Neutrophil (primary cell): ENCODE measurements around the gene CDH13.

Source experiments
- H3K27ac ChIP-seq: fragments of 200-600 bp; sonication (generic); 2 replicates; pipeline ENCODE4 v1.5.1; 2016; ENCODE audit warnings: mild to moderate bottlenecking, moderate library complexity
- H3K27me3 ChIP-seq: fragments of 200-600 bp; sonication (generic); 2 replicates; pipeline ENCODE4 v1.6.0; 2016; ENCODE audit warnings: mild to moderate bottlenecking
- H3K36me3 ChIP-seq: fragments of 200-600 bp; sonication (generic); 2 replicates; pipeline ENCODE4 v1.5.1; 2017
- H3K4me1 ChIP-seq, 2 experiments: fragments of 200-600 bp in 1 of 2; sonication (generic) in 1 of 2; 1 replicate in 1 of 2; 2 replicates in 1 of 2; pipeline versions ENCODE4 v1.5.1 to v1.6.1; 2013 to 2016; ENCODE audit warnings: low read depth in 1 of 2, low read length in 1 of 2, mild to moderate bottlenecking in 1 of 2, moderate library complexity in 1 of 2; ENCODE audit not compliant: control insufficient read depth in 1 of 2, insufficient read depth in 1 of 2
- H3K4me3 ChIP-seq, 2 experiments: fragments of 200-600 bp in 1 of 2; sonication (generic) in 1 of 2; 1 replicate in 1 of 2; 2 replicates in 1 of 2; pipeline ENCODE4 v1.5.1; 2013 to 2016; ENCODE audit warnings: low read depth in 1 of 2, low read length in 1 of 2, mild to moderate bottlenecking in 1 of 2, moderate library complexity in 1 of 2
- H3K9me3 ChIP-seq: fragments of 200-600 bp; sonication (generic); 2 replicates; pipeline ENCODE4 v1.5.1; 2016
- CTCF ChIP-seq: fragments of 200-600 bp; sonication (generic); IDR thresholded peaks from 2 replicates; pipeline ENCODE4 v1.5.1; 2016; ENCODE audit warnings: antibody characterized with exemption

Gene CDH13

DNA sequence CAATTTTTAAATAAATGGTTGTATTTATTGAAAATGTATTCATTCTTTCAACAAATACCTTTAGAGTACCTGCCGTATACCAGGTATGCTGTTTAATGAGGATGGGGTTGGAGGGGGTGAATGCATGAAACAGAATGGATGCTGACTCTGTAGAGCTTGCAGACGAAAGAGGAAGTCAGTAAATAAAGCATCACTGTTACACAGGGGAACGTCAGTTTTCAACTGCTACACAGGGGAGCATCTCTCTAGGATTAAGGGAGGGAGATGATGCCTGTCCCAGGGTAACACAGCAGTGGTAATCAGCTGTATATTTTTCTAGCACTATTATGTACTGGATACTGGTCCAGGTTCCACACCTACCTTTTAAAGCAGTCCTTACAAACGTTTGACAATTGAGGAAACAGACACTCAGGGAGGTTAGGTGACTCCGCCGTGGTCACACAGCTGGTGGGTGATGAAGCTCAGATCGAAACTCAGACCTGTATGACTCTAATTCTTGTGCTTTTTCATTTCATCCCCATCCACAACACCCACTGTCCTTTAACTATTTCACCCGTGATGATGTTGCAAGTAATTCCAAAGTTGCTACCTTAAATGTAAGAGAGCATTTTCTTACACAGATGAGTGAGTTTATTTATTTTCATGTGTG, 728.9 kb downstream of the CDH13 start:
- Histone ChIP-seq H3K4me3 (no peak overlapping the region), H3K9me3 (no peaks in the 10 kb centered on the region), H3K27ac (no peak overlapping the region), H3K36me3 (no peaks in the 10 kb centered on the region), H3K27me3 (no peaks in the 10 kb centered on the region), H3K4me1 (no peaks in the 10 kb centered on the region)
- TF ChIP-seq CTCF, result no peak

DNA sequence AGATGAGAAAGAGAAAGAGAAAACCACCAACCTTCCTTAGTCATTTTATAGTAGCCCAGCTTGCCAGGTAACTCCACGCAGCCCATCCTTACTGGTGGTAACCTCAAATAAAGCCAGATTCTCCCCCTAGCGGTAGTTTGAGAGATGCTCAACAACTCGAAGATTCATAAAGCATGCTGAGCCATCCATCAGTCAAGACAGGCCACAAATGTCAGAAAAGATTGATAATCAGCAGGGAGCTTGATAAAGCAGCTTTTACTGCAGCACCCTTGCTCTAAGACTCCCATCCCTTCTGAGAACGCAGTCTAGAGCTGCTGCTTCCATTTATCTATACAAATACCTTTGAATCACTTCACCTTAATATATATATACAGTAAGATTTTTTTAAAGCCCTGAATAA, 729.5 kb downstream of the CDH13 start:
- no peak for TF ChIP-seq CTCF
- Histone ChIP-seq H3K27ac (no peak overlapping the region), H3K4me1 (no peaks in the 10 kb centered on the region), H3K27me3 (no peaks in the 10 kb centered on the region), H3K4me3 (no peak overlapping the region), H3K36me3 (no peaks in the 10 kb centered on the region), H3K9me3 (no peaks in the 10 kb centered on the region)

GRCh38 chr16:83356986-83357385, 730.2 kb downstream of the CDH13 start:
- no peak overlapping the region for H3K27ac ChIP-seq
- no peaks in the 10 kb centered on the region for H3K9me3 ChIP-seq
- no peak for TF ChIP-seq CTCF
- H3K36me3 ChIP-seq, result no peaks in the 10 kb centered on the region
- no peak overlapping the region for H3K4me3 ChIP-seq
- H3K4me1 ChIP-seq, result no peaks in the 10 kb centered on the region
- no peaks in the 10 kb centered on the region for H3K27me3 ChIP-seq

- TF ChIP-seq CTCF, result no peak
- H3K4me3 ChIP-seq, result no peak overlapping the region
Measured at GRCh38 chr16:83363521-83363920, 736.8 kb downstream of the CDH13 start.

GRCh38 chr16:83365166-83365565, 738.4 kb downstream of the CDH13 start:
- H3K4me1 ChIP-seq, result no peaks in the 10 kb centered on the region
- H3K27me3 ChIP-seq, result no peaks in the 10 kb centered on the region
- H3K27ac ChIP-seq, result no peak overlapping the region
- H3K36me3 ChIP-seq, result no peaks in the 10 kb centered on the region
- H3K9me3 ChIP-seq, result no peaks in the 10 kb centered on the region
- no peak for TF ChIP-seq CTCF
- no peak overlapping the region for H3K4me3 ChIP-seq

More at GRCh38 chr16:83363521-83363920, 736.8 kb downstream of the CDH13 start:
- H3K4me1 ChIP-seq, result no peaks in the 10 kb centered on the region
- no peak overlapping the region for H3K27ac ChIP-seq
- H3K9me3 ChIP-seq, result no peaks in the 10 kb centered on the region
- no peaks in the 10 kb centered on the region for H3K27me3 ChIP-seq
- H3K36me3 ChIP-seq, result no peaks in the 10 kb centered on the region

- Histone ChIP-seq H3K27me3 (no peaks in the 10 kb centered on the region), H3K4me3 (no peak overlapping the region), H3K4me1 (no peaks in the 10 kb centered on the region), H3K27ac (no peak overlapping the region), H3K36me3 (no peaks in the 10 kb centered on the region), H3K9me3 (no peaks in the 10 kb centered on the region)
- TF ChIP-seq CTCF, result no peak
Measured at GRCh38 chr16:83366228-83366627, 739.5 kb downstream of the CDH13 start.
